ENCODE measurements around the gene BCAP31. TPM values are rescaled to one million over a fixed set of nuclear protein-coding genes. Genes with fewer than 3 reads are reported as not detected.

Gene BCAP31
- total and polyA plus RNA-seq, 11 donors, result 59.9 to 162 (median 102) TPM

- Histone ChIP-seq H3K36me3 (no peaks in the 10 kb centered on the region), H3K4me1 (peaks cover 0 to 26% (median 5%) of the 10 kb centered on the region in 12 donors), H3K9me3 (no peaks in the 10 kb centered on the region), H3K27me3 (no peaks in the 10 kb centered on the region), H3K27ac (peak overlapping the region in 1 of 12 donors; percentile 81), H3K4me3 (no peak overlapping the region)
- ATAC-seq, result no peak
- intact Hi-C loops (cut with DNase I), result no loop called here
- DNase-seq, result peak in 3 of 5 donors; percentile 16 to 20 (median 18)
- TF ChIP-seq POLR2A (IDR thresholded peaks at IDR 0.05), result no peak
- TF ChIP-seq CTCF (IDR thresholded peaks at IDR 0.05), result no peak
- 84 to 94% (median 91%) methylated on average over 47 to 56 of the region's 56 CpGs for WGBS, 4 donors
These were observed 42.9 kb upstream of the BCAP31 start for GRCh38 chrX:153766871-153767673.

DNA sequence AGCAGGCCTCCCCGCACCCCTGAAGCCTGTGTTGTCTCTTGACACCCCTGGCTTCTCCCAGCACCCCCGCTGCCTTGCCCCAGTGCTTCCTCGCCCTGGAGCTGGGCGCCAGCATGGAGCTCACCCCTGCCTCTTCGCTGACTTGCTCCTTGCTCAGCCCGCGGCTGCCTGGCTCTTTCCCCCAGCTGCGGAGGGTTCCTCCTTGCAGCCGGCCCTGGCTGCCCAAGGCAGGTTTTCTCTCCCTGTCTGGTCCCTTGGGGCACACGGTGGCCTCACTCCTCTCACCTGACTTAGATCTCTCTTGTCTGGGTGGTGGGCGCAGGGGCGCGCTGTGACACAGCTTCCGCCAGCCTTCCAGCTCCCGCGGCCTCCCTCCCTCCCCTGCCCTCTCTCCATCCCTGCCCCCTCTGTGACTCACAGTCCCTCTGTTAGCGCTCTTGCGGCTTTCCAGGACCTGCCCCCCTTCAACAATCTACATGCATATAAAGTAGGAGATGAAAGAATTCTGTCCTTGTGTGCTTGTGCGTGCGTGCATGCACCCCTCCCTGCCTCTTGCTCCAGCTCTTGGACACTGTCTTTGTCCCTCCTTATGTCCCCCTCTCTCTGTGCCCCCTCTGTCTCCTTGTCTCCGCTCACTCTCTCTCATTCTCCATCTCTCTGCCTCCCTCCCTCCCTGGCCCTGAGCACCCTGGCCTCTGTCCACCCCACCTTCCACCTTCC, 42.1 kb upstream of the BCAP31 start:
- TF ChIP-seq POLR2A (IDR thresholded peaks at IDR 0.05) (no peak), CTCF (IDR thresholded peaks at IDR 0.05) (no peak)
- intact Hi-C loops (cut with DNase I), result no loop called here
- DNase-seq (peak in 3 of 5 donors; percentile 14 to 23 (median 20)), ATAC-seq (no peak)
- Histone ChIP-seq H3K36me3 (no peaks in the 10 kb centered on the region), H3K4me1 (peaks cover 0 to 26% (median 5%) of the 10 kb centered on the region in 12 donors), H3K9me3 (no peaks in the 10 kb centered on the region), H3K27me3 (no peaks in the 10 kb centered on the region), H3K27ac (peak overlapping the region in 4 of 12 donors; percentile 18 to 81 (median 42)), H3K4me3 (peak overlapping the region in 3 of 12 donors; percentile 9 to 24 (median 22))
- 62 to 80% (median 70%) methylated on average over 21 of the region's 21 CpGs for WGBS, 4 donors

GRCh38 chrX:153765138-153766079, 41.2 kb upstream of the BCAP31 start:
- no peaks in the 10 kb centered on the region for H3K36me3 ChIP-seq
- peaks cover 0 to 4% (median 0%) of the 10 kb centered on the region in 9 donors for H3K27me3 ChIP-seq
- H3K4me1 ChIP-seq, result peaks cover 0 to 26% (median 5%) of the 10 kb centered on the region in 12 donors
- no peaks in the 10 kb centered on the region for H3K9me3 ChIP-seq
- ATAC-seq, result peak; percentile 44 to 76 (median 60)
- H3K4me3 ChIP-seq, result peak overlapping the region in 2 of 12 donors; percentile 22 to 24
- H3K27ac ChIP-seq, result peak overlapping the region in 9 of 12 donors; percentile 9 to 81 (median 30)
- intact Hi-C loops (cut with DNase I), result loop anchor here in 3 of 10 donors (2.0 kb wide), 1 partner anchor 187 kb away; no protein-coding TSS in a partner anchor
- WGBS, 4 donors, result 36 to 66% (median 53%) methylated on average over 6 to 27 of the region's 27 CpGs
- TF ChIP-seq POLR2A (IDR thresholded peaks at IDR 0.05) (no peak), CTCF (IDR thresholded peaks at IDR 0.05) (no peak)
- DNase-seq, result peak in 2 of 5 donors; percentile 27 to 49

All from heart left ventricle (tissue), 16 donors.